CD4-positive, alpha-beta T cell treated with Interleukin-6 at 100 ng/mL for 8 hours (primary cell): ENCODE data around the gene PCA3.
"Not testable (repeated sequence)": the region's sequence is repeated elsewhere in the genome, so short reads cannot be mapped to it uniquely, and the experiment has no call there.

Experiments
- DNase-seq: peaks from one replicate; pipeline ENCODE4 v3.0.0-alpha.2; 2020; ENCODE audit warnings: mixed read lengths, low spot score

Gene PCA3

DNA sequence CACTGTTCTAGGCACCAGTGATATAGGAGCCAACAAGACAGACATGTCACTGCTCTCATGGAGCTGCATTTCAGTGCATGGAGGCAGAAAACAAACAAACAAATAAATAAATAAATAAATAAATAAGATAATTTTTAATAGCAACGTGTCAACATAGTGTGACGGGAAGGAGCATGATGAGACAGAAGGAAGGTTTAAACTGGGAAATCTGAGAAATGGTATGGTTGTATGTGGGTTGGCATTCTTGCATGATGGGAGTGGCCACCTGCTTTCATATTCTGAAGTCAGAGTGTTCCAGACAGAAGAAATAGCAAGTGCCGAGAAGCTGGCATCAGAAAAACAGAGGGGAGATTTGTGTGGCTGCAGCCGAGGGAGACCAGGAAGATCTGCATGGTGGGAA lies at the start of gene PCA3:
Gene PCA3, plus strand, starts transcription at position 301 of the 400 bp plus-strand sequence.
- DNase-seq, result no peak

DNA sequence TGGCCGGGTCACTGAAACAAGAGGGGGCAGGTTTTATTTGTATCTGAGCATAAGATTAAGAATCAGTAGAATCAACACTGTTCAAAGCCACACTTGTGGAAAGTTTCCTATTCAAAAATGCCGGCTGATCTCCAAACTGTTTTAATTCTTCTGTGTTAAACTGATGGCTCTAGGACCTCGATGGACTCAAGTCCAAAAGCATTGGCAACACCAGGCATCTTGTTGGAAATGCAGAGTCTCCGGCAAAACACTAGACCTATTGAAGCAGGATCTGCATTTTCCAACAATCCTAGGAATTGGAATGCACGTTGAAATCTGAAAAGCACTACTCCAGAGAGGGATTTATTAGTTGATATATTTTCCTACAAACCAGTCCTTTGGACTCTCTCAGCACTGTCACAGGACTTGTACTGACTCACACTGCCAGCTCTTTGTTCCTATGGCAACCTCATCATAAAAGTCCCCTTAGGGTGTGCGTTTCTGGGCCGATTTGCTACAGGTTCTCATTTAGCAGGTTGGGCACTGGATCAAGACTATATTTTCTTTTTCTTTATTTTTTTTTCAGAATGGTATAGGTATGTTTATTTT lies 48.1 kb upstream of the PCA3 start:
- DNase-seq, result no peak

GRCh38 chr9:76717176-76717575 lies 47.1 kb upstream of the PCA3 start:
- no peak for DNase-seq

DNA sequence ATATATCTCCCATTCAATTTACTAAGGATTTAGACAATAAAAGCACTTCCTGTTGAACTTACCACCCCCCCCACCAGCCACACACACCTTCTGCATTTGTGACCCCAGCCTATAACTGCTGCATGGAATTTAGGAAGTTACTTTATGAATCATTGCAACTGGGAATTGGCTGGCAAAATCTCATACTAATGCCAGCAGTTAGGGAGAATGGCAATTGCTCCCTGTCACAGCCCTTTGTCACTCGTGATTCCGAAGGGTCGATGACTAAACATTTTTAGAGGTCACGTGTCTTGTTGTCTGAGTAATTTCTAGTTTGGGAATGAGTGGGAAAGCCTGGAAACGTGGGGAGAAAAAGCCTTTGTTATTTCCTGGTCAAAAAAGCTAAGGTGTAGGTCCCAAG lies 46.6 kb upstream of the PCA3 start:
- DNase-seq, result no peak

DNA sequence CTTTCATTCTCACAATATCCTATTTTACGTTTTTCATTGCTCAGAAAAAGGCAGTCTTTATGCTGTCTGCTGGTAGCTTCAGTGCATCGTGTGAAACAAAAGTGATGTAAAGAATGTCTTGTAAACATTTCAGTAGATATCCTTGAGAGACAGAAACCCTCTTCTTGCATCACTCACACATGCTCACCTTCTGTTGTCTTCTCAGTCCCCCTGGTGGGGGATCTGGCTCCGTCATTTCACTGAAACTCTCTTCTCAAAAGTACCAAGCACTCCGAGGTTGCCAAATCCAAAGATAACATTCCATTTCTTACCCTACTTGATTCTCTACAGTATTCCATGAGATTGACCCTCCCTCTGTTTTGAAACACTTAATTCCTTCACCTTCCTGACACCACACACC lies 46.1 kb upstream of the PCA3 start:
- no peak for DNase-seq

DNA sequence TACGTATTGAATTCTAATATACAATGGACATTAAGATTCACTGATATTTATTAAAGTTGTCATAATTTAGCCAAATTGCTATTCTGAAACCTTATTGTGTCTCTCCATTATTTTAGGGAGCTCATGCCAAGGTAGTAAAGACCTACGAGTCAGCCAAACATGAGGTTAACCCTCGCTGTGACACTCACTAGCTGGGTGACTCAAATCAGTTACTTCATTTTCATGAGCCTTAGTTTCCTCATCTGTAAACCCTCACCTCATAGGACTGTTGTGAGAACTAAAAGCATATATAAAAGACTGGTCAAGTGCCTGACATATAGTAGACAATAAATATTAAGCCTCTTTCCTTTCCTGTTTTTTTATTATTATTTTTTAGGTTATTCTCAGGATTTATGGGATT lies 44.0 kb upstream of the PCA3 start:
- DNase-seq, result no peak

DNA sequence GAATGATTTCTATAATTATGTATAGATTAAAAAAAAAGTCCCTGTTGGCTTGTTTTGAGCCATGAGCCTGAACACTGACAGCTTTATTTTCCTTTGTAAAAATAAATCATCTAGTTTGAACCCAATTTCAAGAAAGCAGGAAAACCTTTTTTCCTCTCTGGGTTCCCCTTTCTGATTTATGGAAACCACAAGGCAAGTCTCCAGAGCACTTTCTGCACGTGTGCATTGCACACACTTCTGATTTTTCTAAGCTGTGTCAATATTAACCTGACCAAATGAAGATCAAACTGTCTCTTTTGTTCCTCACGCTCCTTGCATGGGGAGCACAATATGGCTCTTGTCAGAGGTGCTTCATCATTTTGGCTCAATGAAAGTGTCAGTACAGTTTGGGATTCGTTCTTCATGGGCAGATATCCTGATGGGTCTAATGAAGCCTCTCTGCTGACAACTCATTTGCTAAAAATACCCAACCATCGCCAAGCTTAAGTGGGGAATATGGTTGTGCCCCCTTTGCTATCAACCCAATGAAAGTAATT lies 39.2 kb upstream of the PCA3 start:
- no peak for DNase-seq

GRCh38 chr9:76725885-76726284 lies 38.4 kb upstream of the PCA3 start:
- no peak for DNase-seq

- no peak for DNase-seq
Observed at GRCh38 chr9:76729116-76729515, 35.1 kb upstream of the PCA3 start.

- no peak for DNase-seq
Observed at GRCh38 chr9:76729980-76730737, 34.1 kb upstream of the PCA3 start.

- DNase-seq, result no peak
Observed at GRCh38 chr9:76730801-76731200, 33.4 kb upstream of the PCA3 start.

- no peak for DNase-seq
Observed at GRCh38 chr9:76732341-76732958, 31.8 kb upstream of the PCA3 start.

DNA sequence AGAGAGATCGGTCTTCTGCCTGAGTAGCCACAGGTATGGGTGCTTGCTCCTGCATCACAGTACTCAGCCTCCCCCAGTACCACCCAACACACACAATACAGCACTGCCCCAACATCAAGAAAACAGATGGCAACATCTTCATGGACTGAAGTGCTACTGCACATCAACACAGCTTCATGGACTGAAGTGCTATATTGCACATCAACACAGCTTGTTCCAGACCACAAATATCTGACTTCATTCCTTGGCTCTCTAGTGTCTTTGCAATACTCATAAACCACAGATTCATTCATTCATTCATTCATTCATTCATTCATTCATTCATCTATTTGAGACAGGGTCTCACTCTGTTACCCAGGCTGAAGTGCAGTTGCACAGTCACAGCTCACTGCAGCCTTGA lies 31.1 kb upstream of the PCA3 start:
- no peak for DNase-seq

GRCh38 chr9:76734716-76735115 lies 29.5 kb upstream of the PCA3 start:
- no peak for DNase-seq

- no peak for DNase-seq
Observed at GRCh38 chr9:76737154-76737902, 26.9 kb upstream of the PCA3 start.

DNA sequence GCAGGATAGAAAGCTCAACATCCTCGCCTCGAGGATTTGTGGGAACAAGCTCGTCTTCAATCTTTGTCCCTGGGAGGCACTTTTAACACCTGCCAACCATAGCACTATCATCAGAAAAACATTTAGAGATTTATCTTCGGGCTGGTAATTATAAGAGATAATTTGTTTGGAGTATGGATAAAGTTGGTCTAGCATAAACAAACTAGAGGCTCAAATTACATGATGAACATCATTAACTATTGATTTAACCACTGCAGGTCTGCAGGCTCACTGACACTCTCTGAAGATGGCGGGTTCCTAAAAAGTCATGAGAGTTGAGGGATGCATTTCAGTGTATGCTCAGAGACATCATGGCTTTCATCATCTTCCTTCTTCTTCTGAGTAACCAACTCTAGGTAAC lies 25.8 kb upstream of the PCA3 start:
- DNase-seq, result no peak

GRCh38 chr9:76741524-76741923 lies 22.7 kb upstream of the PCA3 start:
- no peak for DNase-seq

DNA sequence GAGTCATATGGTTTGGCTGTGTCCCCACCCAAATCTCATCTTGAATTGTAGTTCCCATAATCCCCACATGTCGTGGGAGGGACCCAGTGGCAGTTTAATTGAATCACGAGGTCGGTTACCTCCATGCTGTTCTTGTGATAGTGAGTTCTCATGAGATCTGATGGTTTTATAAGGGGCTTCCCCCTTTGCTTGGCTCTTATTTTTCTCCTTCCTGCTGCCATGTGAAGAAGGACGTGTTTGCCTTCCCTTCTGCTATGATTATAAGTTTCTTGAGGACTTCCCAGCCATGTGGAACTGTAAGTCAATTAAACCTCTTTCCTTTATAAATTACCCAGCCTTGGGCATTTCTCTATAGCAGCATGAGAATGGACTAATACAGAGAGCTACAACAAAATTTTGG lies 21.3 kb upstream of the PCA3 start:
- not testable (repeated sequence) for DNase-seq

GRCh38 chr9:76743931-76744330 lies 20.3 kb upstream of the PCA3 start:
- no peak for DNase-seq

- no peak for DNase-seq
Observed at GRCh38 chr9:76744336-76744735, 19.9 kb upstream of the PCA3 start.

- no peak for DNase-seq
Observed at GRCh38 chr9:76751001-76751400, 13.2 kb upstream of the PCA3 start.

- DNase-seq, result no peak
Observed at GRCh38 chr9:76756268-76756640, 8.0 kb upstream of the PCA3 start.
